GM21515 (cell line): ENCODE results near the gene SLC4A1AP.

Source experiments
- ATAC-seq: cut with Tn5 transposase; IDR thresholded peaks from one replicate; pipeline ENCODE4 v1.9.1; 2021; ENCODE audit not compliant: unreplicated experiment

Gene SLC4A1AP

GRCh38 chr2:27716301-27717069 lies 52.8 kb downstream of the SLC4A1AP start:
- no peak for ATAC-seq

GRCh38 chr2:27717070-27717795 lies 53.5 kb downstream of the SLC4A1AP start:
- no peak for ATAC-seq

- no peak for ATAC-seq
These were observed 56.4 kb downstream of the SLC4A1AP start for GRCh38 chr2:27720004-27720551.

- ATAC-seq: no peak
These were observed 57.6 kb downstream of the SLC4A1AP start for GRCh38 chr2:27721335-27721734.

GRCh38 chr2:27721884-27722485 lies 58.3 kb downstream of the SLC4A1AP start:
- no peak for ATAC-seq

- ATAC-seq: no peak
These were observed 59.9 kb downstream of the SLC4A1AP start for GRCh38 chr2:27723372-27724144.

GRCh38 chr2:27724191-27724590 lies 60.5 kb downstream of the SLC4A1AP start:
- ATAC-seq: no peak

GRCh38 chr2:27724905-27725701 lies 61.4 kb downstream of the SLC4A1AP start:
- ATAC-seq: no peak

- ATAC-seq: no peak
These were observed 63.6 kb downstream of the SLC4A1AP start for GRCh38 chr2:27727257-27727656.

- ATAC-seq: no peak
These were observed 64.6 kb downstream of the SLC4A1AP start for GRCh38 chr2:27728081-27728858.

GRCh38 chr2:27729198-27729597 lies 65.5 kb downstream of the SLC4A1AP start:
- ATAC-seq: no peak

GRCh38 chr2:27729614-27730013 lies 65.9 kb downstream of the SLC4A1AP start:
- no peak for ATAC-seq

- no peak for ATAC-seq
These were observed 66.6 kb downstream of the SLC4A1AP start for GRCh38 chr2:27730261-27730662.

- ATAC-seq: no peak
These were observed 67.4 kb downstream of the SLC4A1AP start for GRCh38 chr2:27730980-27731691.

GRCh38 chr2:27734305-27734704 lies 70.6 kb downstream of the SLC4A1AP start:
- ATAC-seq: no peak

GRCh38 chr2:27735263-27735904 lies 71.7 kb downstream of the SLC4A1AP start:
- ATAC-seq: no peak

GRCh38 chr2:27736031-27736889 lies 72.6 kb downstream of the SLC4A1AP start:
- ATAC-seq: no peak
